Fibroblast of lung (primary cell): ENCODE measurements around the gene ZSWIM5. TPM values are rescaled to one million over a fixed set of nuclear protein-coding genes. Genes with fewer than 3 reads are reported as not detected.
"Not testable (repeated sequence)": the region's sequence is repeated elsewhere in the genome, so short reads cannot be mapped to it uniquely, and the experiment has no call there.

Experiments used
- DNase-seq, 2 donors: peaks; one replicate each; pipeline versions ENCODE4 v3.0.0 to v3.0.0-alpha.2; 2010; ENCODE audit warnings: low read depth in 2 of 2
- H2AFZ ChIP-seq: 2 replicates; pipeline ENCODE4 v1.5.1; 2012; ENCODE audit warnings: low read length, control low read depth, inconsistent platforms
- H3K27ac ChIP-seq: 2 replicates; pipeline ENCODE4 v1.5.1; 2011; ENCODE audit warnings: low read length, control low read depth; ENCODE audit not compliant: insufficient read depth
- H3K27me3 ChIP-seq: 2 replicates; pipeline ENCODE4 v1.5.1; 2011; ENCODE audit warnings: mild to moderate bottlenecking, low read length; ENCODE audit not compliant: control insufficient read depth, insufficient read depth
- H3K36me3 ChIP-seq: 2 replicates; pipeline ENCODE4 v1.5.1; 2011; ENCODE audit warnings: low read length; ENCODE audit not compliant: control insufficient read depth, insufficient read depth
- H3K4me1 ChIP-seq: 2 replicates; pipeline ENCODE4 v1.5.1; 2011; ENCODE audit warnings: low read length; ENCODE audit not compliant: control insufficient read depth, insufficient read depth; ENCODE audit errors: extremely low read depth
- H3K4me2 ChIP-seq: 2 replicates; pipeline ENCODE4 v1.5.1; 2011; ENCODE audit warnings: low read length, control low read depth; ENCODE audit not compliant: insufficient read depth; ENCODE audit errors: extremely low read depth
- H3K4me3 ChIP-seq, 4 experiments: fragments of 200-600 bp in 1 of 4; sonication (generic) in 1 of 4; replicated peaks in 1 of 4; 2 replicates each; pipeline ENCODE4 v1.5.1; 2011 to 2016; ENCODE audit warnings: low read length in 4 of 4, low read depth in 3 of 4, mild to moderate bottlenecking in 3 of 4, control low read depth in 2 of 4, inconsistent platforms in 1 of 4, mixed read lengths in 1 of 4; ENCODE audit not compliant: insufficient read depth in 1 of 4; ENCODE audit errors: control extremely low read depth in 1 of 4
- H3K79me2 ChIP-seq: 2 replicates; pipeline ENCODE4 v1.5.1; 2012; ENCODE audit warnings: mild to moderate bottlenecking, low read length, inconsistent platforms; ENCODE audit not compliant: control insufficient read depth, insufficient read depth
- H3K9ac ChIP-seq: 2 replicates; pipeline ENCODE4 v1.5.1; 2011; ENCODE audit warnings: mild to moderate bottlenecking, low read length, control low read depth; ENCODE audit not compliant: insufficient read depth
- H3K9me3 ChIP-seq: 2 replicates; pipeline ENCODE4 v1.5.1; 2012; ENCODE audit warnings: low read depth, low read length; ENCODE audit not compliant: control insufficient read depth, insufficient read depth
- H4K20me1 ChIP-seq: 2 replicates; pipeline ENCODE4 v1.5.1; 2011; ENCODE audit warnings: low read length; ENCODE audit not compliant: control insufficient read depth, insufficient read depth; ENCODE audit errors: extremely low read depth
- CTCF ChIP-seq, 2 donors: IDR thresholded peaks in 1 of 2; conservative IDR thresholded peaks in 1 of 2; 1 replicate in 1 of 2; 2 replicates in 1 of 2; pipeline ENCODE4 v1.5.1; 2011 to 2012; ENCODE audit warnings: low read length in 2 of 2, control low read depth in 1 of 2, inconsistent platforms in 1 of 2, low read depth in 1 of 2, mild to moderate bottlenecking in 1 of 2
- EZH2 ChIP-seq: IDR thresholded peaks from 2 replicates; pipeline ENCODE4 v1.5.1; 2012; ENCODE audit warnings: low read length, control low read depth, mild to moderate bottlenecking; ENCODE audit errors: missing control alignments
- polyA plus RNA-seq, 2 donors: library from polyadenylated mRNA; depleted of rRNA in 1 of 2; stranded (reverse) in 1 of 2; unstranded in 1 of 2; fragments of >200 nt; gene quantifications; 2 replicates each; pipeline ENCODE4 v1.2.1, GENCODE V29; 2011 to 2012; ENCODE audit warnings: missing spikeins in 1 of 2
- total RNA-seq: library from RNA; depleted of rRNA; stranded (reverse); fragments of >200 nt; gene quantifications from 2 replicates; pipeline ENCODE4 v1.2.1, GENCODE V29; 2014

The ZSWIM5 gene
- total and polyA plus RNA-seq, 2 donors (not counting 1 experiment from before 2014, with no cell fraction given): 0.73 to 0.99 TPM

- Histone ChIP-seq H3K4me3 (no peak overlapping the region), H2AFZ (no peak overlapping the region), H3K36me3 (peaks cover 34% of the 10 kb centered on the region), H3K4me1 (no peaks in the 10 kb centered on the region), H3K9ac (no peak overlapping the region), H3K4me2 (no peak overlapping the region), H3K9me3 (no peaks in the 10 kb centered on the region), H4K20me1 (no peaks in the 10 kb centered on the region), H3K79me2 (no peaks in the 10 kb centered on the region), H3K27me3 (no peaks in the 10 kb centered on the region), H3K27ac (no peak overlapping the region)
- TF ChIP-seq EZH2: no peak
- no peak for TF ChIP-seq CTCF (conservative IDR thresholded peaks at IDR 0.05 in 1 of 2, IDR thresholded peaks at IDR 0.05 in 1 of 2; ENCODE audit: low read depth in 1 of 2, low read length in 2 of 2)
- DNase-seq: no peak
Measured at GRCh38 chr1:45002650-45003645, 203.5 kb downstream of the ZSWIM5 start.

DNA sequence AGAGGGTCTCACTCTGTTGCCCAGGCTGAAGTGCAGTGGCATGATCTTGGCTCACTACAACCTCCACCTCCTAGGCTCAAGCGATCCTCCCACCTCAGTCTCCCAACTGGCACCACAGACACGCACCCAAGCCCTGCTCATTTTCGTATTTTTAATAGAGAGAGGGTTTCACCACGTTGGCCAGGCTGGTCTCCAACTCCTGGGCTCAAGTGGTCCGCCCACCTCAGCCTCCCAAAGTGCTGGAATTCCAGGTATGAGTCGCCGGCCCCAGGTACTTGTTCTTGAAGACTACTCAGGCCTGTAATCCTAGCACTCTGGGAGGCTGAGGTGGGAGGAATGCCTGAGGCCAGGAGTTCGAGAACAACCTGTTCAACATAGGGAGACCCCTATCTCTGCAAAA lies 204.8 kb downstream of the ZSWIM5 start:
- DNase-seq, H3K79me2 ChIP-seq, H3K27ac ChIP-seq, H3K9me3 ChIP-seq, H4K20me1 ChIP-seq, H3K4me2 ChIP-seq, H3K9ac ChIP-seq, H3K4me3 ChIP-seq, H2AFZ ChIP-seq, H3K27me3 ChIP-seq, H3K4me1 ChIP-seq: not testable (repeated sequence)
- H3K36me3 ChIP-seq: peaks cover 26% of the 10 kb centered on the region

- Histone ChIP-seq H3K9ac (no peak overlapping the region), H3K4me1 (no peaks in the 10 kb centered on the region), H3K27ac (no peak overlapping the region), H3K9me3 (no peaks in the 10 kb centered on the region), H3K79me2 (no peaks in the 10 kb centered on the region), H3K27me3 (no peaks in the 10 kb centered on the region), H3K4me2 (no peak overlapping the region), H3K36me3 (peaks cover 26% of the 10 kb centered on the region), H3K4me3 (no peak overlapping the region), H4K20me1 (no peaks in the 10 kb centered on the region), H2AFZ (no peak overlapping the region)
- no peak for DNase-seq
- TF ChIP-seq CTCF (conservative IDR thresholded peaks at IDR 0.05 in 1 of 2, IDR thresholded peaks at IDR 0.05 in 1 of 2; ENCODE audit: low read depth in 1 of 2, low read length in 2 of 2): no peak
- TF ChIP-seq EZH2: no peak
Measured at GRCh38 chr1:45001011-45001481, 205.4 kb downstream of the ZSWIM5 start.
